NB4 (cell line): Measurements from ENCODE around the gene LSM3.

Experiments
- DNase-seq: peaks from one replicate; pipeline ENCODE4 v3.0.0; 2010; ENCODE audit warnings: low read depth
- H3K4me3 ChIP-seq: one replicate; pipeline ENCODE4 v1.5.1; 2011; ENCODE audit warnings: mild to moderate bottlenecking, low read depth, low read length, moderate library complexity
- MYC ChIP-seq: IDR thresholded peaks from 2 replicates; pipeline ENCODE4 v1.6.1; 2011; ENCODE audit warnings: low read depth, low read length
- POLR2A ChIP-seq: IDR thresholded peaks from 2 replicates; pipeline ENCODE4 v1.6.1; 2011; ENCODE audit warnings: mild to moderate bottlenecking; ENCODE audit not compliant: insufficient read length; ENCODE audit errors: extremely low read depth
- TF ChIP-seq, protein P1 (sequence below): IDR thresholded peaks from one replicate; pipeline ENCODE4 v1.5.1; 2012; ENCODE audit warnings: low read depth, low read length
- TF ChIP-seq, protein P2 (sequence below): IDR thresholded peaks from 2 replicates; pipeline ENCODE4 v1.6.1; 2011; ENCODE audit warnings: low read depth, low read length

LSM3 gene

DNA sequence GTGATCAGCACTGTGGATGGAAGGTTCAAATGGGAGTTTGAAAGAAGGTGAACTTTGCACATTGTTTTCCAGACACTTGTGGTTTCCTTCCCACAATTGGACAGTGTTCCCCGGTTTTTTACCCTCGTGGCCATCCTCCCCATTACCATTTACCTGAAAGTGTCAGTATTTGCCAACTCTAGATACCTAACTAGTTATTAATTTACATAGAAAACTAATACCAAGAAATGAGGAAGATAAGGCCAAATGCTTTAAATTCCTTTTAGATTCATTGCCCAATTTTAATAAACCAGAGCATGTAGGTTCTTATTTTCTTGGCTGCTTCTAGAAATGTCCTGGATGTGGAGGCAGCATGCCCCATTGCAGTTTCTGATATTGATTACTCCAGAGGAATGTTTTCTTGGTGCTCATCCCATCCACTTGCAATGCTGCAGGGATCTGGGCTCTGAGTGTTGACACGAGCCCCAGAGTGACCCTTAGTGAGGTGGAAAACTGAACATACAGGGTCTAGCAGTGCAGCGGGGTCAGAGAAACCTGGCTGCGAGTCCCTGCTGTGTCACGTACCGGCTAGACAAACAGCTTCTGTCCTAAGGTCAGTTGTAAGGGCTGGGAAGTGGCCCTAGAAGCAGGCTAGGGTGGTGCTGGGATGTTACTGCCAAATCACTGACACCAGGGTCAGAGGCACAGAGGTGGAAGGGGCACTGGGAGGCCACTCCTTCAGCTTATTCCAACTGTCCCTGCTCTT lies 23.5 kb downstream of the LSM3 start:
- no peak for DNase-seq

DNA sequence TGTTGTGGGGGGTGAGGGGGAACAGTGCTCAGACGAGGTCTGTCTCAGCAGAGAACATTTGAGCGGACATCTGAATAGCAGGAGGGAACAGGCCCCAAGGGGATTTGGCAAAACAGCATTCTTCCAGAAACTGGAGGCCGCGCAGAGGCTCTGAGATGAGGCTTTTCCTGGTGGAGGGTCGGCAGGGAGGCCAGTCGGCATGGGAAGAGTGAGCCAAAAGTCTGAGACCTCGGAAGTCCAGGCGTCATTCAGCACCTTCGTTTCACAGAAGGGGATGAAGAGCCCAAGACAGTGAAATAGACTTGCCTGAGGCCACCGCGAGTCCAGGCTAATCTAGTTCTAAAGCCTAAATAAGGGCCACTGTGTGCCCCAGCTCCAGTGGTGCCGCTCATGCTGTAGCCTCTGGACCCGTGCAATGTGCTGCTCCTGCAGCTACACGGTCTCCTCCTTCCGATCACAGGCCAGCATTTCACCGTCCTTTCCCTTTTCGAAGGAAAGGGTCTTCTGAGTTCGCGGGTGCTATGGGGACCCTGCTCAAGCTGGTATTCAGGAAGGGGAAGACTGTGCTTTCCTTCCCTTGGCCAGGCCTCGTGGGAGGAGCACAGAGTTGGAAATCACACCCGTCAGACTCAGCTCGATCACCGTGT lies 24.4 kb downstream of the LSM3 start:
- no peak overlapping the region for H3K4me3 ChIP-seq
- no peak for TF ChIP-seq MYC
- TF ChIP-seq POLR2A: no peak
- TF ChIP-seq, protein P1, sequence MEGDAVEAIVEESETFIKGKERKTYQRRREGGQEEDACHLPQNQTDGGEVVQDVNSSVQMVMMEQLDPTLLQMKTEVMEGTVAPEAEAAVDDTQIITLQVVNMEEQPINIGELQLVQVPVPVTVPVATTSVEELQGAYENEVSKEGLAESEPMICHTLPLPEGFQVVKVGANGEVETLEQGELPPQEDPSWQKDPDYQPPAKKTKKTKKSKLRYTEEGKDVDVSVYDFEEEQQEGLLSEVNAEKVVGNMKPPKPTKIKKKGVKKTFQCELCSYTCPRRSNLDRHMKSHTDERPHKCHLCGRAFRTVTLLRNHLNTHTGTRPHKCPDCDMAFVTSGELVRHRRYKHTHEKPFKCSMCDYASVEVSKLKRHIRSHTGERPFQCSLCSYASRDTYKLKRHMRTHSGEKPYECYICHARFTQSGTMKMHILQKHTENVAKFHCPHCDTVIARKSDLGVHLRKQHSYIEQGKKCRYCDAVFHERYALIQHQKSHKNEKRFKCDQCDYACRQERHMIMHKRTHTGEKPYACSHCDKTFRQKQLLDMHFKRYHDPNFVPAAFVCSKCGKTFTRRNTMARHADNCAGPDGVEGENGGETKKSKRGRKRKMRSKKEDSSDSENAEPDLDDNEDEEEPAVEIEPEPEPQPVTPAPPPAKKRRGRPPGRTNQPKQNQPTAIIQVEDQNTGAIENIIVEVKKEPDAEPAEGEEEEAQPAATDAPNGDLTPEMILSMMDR: no peak
- TF ChIP-seq, protein P2, sequence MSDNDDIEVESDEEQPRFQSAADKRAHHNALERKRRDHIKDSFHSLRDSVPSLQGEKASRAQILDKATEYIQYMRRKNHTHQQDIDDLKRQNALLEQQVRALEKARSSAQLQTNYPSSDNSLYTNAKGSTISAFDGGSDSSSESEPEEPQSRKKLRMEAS: no peak
- no peak for DNase-seq

More for the DNA sequence above, 23.5 kb downstream of the LSM3 start:
- no peak overlapping the region for H3K4me3 ChIP-seq
- TF ChIP-seq, protein P1: no peak
- no peak for TF ChIP-seq MYC
- TF ChIP-seq POLR2A: no peak
- TF ChIP-seq, protein P2: no peak

DNA sequence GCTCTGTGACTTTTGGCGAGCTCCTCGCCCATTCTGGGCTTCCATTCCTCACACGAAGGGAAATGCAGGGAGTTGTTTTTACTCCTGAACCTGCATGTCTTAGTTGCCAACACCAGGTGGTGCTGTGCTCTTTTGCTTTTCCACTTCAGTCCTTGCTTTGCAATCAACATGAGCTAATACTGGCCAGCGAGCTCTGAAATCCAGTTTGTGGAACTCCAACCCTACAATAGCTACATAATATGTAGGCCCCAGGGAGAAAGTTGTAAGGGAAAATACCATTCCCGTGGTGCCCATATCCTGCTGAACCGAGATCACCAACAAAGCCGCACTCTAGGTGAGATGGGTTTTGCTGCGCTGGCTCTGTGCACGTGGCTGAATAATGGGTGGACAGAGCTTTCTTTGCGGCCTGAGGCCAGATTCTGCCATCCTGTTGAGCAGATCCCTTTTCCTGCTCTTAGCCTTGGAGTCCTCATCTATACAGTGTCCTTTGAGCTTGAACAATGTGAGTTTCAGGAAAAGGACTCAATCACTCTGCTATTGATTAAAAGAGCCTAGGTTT lies 25.0 kb downstream of the LSM3 start:
- TF ChIP-seq MYC (0 out of 2 replicates have a peak, but pooled peaks have one; percentile 16), POLR2A (no peak)
- TF ChIP-seq, protein P2: peak; percentile 22; the same call in 1 of the 2 replicates
- TF ChIP-seq, protein P1: peak; percentile 83
- DNase-seq: peak; percentile 89
- H3K4me3 ChIP-seq: no peak overlapping the region

DNA sequence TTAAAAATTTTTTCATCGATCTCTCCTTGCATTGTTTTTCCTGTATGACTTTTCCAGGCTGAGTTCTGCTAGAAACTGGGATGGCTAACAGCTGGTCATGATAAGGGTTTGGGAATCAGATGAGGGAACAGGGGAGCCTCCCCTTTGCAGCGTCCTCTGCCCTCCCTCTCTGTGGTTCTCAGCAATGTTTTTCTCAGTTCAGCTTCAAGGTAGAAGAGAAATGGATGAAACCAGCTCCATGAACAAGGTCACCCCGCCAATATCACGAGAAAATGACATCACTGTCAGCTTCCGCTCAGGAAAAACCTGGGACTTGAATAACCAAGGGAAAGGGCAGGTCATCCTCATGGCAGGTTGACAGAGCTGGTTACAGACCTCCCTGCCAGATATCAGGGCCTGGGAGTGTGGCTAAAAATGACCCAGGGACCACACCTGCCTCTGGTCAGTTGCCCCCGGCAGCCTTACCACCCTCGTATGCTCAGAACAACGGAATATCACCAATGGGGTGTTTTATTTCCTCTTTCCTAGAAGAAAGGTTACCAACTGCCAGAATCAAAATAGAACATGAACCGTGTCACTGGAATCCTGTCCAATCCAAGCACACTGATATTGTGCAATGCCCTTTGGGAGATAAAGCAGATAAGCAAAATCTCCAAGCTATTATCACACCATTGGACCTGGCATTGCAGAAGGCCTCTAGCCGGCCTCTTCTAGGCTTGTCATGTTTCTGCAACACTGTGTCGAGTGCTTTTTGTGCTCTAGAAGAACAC lies 26.1 kb downstream of the LSM3 start:
- peak; percentile 95 for DNase-seq
- peak overlapping the region; percentile 7 for H3K4me3 ChIP-seq
- TF ChIP-seq, protein P1: no peak
- TF ChIP-seq, protein P2: peak; percentile 42
- TF ChIP-seq POLR2A (peak; percentile 24), MYC (peak; percentile 54)

DNA sequence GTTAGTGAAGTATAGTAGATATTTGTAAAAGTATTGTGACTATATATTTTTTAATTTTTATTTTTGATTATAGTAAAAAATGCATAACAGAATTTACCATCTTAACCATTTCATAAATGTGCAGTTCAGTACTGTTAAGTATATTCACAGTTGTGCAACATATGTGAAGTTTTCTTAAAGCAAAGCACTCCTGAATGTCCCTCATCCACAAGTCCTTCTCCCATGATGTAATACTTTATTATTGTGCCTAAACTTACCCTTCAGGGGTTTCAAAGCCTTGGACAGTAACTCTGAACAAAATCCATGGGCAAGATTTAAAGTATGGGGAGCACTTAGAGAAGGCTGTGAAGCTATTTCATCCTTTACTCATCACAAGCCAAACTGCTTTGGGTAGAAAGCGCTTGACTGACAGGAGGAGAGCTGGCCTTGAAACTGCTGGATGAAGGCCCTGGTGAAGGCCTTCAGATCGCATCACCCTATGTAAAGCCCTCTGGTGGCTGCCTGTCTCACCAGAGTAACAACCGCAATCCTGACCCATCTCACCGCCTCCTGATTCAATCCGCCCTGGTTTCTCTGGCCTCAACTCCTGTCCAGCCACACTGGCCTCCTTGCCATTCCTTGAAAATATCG lies 28.0 kb downstream of the LSM3 start:
- H3K4me3 ChIP-seq: no peak overlapping the region
- no peak for TF ChIP-seq POLR2A
- TF ChIP-seq, protein P1: peak; percentile 16
- TF ChIP-seq, protein P2: no peak
- no peak for TF ChIP-seq MYC

More for the DNA sequence above, 28.0 kb downstream of the LSM3 start:
- DNase-seq: peak; percentile 56
